ENCODE results near the gene PXMP2.

PXMP2 gene

DNA sequence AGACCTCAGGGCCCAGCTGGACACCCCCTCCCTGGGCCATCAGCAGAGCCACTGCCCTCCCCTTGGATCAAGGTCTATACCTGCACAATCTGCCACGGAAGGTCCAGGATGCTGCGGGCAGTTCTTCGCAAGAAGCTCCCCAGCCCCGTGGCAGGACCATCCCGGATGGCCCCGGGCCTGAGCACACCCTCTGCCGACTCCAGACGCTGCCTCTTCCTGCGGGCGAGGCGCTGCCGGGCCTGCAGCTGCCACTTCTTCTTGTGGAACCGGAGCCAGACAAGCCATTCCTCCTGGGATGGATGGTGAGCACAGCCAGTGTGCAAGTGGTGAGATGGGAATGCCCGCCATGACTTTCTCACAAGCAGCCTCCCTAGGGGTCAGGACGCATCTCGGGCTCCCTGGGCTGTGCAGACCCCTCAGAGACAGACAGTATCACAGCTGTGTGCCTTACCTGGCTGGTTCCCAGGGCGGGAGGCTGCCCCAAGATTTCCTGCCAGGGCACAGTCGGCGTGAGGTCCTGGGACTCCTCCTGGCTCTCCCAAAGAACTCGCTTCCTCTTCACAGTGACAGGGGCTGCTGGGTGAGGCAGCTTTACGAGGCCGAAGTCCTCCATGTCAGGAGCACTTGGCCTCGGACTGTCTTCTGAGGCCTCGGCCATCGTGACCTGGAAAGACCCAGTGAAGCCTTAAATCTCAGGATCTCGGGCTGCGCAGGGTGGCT is 38.0 kb upstream of the PXMP2 start:
- TF ChIP-seq, protein P1, sequence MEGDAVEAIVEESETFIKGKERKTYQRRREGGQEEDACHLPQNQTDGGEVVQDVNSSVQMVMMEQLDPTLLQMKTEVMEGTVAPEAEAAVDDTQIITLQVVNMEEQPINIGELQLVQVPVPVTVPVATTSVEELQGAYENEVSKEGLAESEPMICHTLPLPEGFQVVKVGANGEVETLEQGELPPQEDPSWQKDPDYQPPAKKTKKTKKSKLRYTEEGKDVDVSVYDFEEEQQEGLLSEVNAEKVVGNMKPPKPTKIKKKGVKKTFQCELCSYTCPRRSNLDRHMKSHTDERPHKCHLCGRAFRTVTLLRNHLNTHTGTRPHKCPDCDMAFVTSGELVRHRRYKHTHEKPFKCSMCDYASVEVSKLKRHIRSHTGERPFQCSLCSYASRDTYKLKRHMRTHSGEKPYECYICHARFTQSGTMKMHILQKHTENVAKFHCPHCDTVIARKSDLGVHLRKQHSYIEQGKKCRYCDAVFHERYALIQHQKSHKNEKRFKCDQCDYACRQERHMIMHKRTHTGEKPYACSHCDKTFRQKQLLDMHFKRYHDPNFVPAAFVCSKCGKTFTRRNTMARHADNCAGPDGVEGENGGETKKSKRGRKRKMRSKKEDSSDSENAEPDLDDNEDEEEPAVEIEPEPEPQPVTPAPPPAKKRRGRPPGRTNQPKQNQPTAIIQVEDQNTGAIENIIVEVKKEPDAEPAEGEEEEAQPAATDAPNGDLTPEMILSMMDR (IDR thresholded peaks at IDR 0.05; ENCODE audit: borderline replicate concordance, control extremely low read depth, extremely low read depth, insufficient read depth, missing control alignments): no peak
- in situ Hi-C loops (cut with MboI; ENCODE audit: low sequenced_read_pairs, unreplicated experiment): no loop called here
- DNase-seq (ENCODE audit: low spot score): no peak

DNA sequence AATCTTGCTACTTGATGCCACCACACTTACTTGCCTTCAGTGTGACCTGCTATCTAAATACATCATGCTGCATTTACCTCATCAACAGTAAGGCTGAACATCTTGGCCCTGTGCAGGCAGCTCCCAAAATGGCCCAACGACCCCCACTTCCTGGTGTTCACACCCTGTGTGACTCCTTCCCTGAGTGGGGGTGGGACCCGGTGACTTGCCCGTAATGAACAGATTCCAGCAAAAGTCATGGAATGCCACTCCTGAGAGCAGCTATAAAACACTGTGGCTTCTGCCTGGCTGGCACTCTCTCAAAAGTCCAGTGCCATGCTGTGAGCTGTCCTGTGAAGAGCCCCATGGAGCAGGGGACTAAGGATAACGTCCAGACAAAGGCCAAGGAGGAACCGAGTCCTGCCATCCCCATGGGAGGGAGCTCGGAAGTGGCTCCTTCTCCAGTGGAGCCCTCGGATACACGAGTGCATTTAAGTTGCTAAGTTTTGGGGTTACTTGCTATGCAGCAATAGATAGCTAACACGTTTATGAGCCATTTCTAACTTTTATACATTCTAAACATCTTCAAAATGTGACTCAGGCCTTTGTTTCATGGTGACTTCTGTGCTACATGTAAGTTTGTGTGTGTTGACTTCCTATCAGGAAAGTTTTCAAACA is 35.8 kb upstream of the PXMP2 start:
- in situ Hi-C loops (cut with MboI; ENCODE audit: low sequenced_read_pairs, unreplicated experiment): no loop called here
- no peak for DNase-seq (ENCODE audit: low spot score)

DNA sequence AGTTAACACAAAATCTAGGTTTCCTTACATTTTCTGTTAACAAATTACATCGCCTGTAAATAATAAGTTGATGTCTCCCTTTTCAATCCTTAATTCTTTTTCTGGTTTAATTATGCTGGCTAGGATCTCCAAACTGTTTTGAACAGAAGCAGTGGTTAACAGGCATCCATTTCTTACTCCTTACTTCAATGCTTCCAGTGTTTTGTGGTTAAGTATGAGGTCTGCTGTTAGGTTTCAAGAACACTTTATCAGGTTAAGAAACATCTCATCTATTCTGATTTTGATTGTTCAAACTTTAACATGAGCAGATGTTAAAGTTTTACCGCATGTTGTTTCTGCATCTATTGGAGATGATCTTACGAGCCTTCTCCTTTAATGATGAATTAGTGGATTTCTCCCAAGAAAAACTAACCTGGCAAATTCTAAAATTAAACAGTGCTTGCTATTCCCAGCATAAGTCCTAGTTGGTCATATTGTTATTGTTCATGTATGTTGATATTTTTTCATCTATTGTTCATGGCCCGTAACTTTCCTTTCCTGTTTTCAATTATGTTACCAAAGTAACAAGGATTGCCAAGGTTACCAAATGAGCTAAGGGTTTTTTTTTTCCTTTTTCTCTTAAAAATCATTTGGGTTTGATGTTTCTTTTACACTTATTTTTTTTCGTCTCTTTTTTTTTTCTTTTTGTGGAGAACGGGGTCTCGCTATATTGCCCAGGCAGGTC is 33.7 kb upstream of the PXMP2 start:
- TF ChIP-seq, protein P1 (IDR thresholded peaks at IDR 0.05; ENCODE audit: borderline replicate concordance, control extremely low read depth, extremely low read depth, insufficient read depth, missing control alignments): no peak
- in situ Hi-C loops (cut with MboI; ENCODE audit: low sequenced_read_pairs, unreplicated experiment): no loop called here
- no peak for DNase-seq (ENCODE audit: low spot score)

More for the DNA sequence above, 35.8 kb upstream of the PXMP2 start:
- TF ChIP-seq, protein P1 (IDR thresholded peaks at IDR 0.05; ENCODE audit: borderline replicate concordance, control extremely low read depth, extremely low read depth, insufficient read depth, missing control alignments): no peak

DNA sequence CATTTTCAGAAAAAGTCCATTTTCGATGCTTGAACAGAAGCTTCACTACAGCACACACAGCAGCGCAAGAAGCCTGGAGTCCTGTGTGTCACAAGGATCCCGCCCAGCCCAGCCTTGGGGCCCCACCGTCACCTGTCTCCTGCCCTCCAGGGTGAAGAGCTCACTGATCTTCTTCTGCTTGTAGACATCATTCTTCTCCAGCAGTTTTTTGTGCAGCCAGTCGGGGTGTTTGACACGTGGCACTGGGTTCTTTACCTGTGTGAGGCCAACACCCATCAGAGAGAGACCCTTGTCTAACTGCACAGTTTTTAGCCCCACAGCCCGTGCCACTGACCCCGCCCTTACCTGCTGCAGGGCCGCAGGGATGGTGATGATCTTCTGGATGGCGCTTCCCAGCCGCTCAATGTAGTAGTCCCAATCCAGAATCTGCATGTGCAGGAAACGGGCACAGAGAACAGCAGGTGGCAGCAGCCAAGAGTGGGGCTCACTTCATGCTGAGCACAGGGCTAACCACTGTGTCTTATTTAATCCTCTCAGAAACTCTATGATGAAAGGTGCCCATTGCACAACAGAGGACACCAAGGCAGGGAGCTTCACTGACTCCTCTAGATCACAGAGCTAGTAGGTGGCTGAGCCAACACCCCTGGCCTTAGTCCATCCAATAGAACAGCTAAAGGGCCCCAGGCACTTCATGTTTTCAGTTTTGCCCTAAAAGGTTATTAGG is 30.2 kb upstream of the PXMP2 start:
- TF ChIP-seq, protein P1 (IDR thresholded peaks at IDR 0.05; ENCODE audit: borderline replicate concordance, control extremely low read depth, extremely low read depth, insufficient read depth, missing control alignments): no peak
- DNase-seq (ENCODE audit: low spot score): no peak
- in situ Hi-C loops (cut with MboI; ENCODE audit: low sequenced_read_pairs, unreplicated experiment): no loop called here

DNA sequence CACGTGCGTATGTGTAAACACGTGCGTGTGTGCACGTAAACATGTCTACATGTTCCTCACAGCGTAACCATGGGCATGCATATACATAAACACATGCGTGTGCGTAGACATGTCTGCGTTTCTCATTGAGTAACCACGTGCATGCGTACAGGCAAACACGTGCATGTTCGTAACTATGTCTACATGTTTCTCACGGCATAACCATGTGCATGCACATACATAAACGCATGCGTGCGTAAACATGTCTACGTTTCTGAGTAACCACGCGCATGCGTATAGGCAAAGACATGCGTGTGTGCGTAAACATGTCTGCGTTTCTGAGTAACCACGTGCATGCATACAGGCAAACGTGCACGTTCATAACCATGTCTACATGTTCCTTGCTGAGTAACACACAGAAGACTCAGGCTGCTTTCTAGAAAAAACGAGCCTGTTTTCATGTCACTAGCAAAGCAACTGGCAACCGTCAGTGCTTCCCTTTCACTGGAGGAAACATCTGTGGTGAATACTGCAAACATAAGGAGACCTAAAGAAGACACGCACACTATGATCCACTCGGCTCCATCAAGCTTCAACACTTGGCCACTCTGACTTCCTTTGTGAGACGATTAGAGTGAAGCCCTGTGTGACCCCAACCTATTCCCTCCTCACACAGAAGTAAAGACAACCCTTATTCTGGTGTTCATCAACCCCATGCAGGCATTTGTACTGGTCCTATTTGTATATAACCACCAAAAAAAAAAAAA is 29.1 kb upstream of the PXMP2 start:
- no peak for DNase-seq (ENCODE audit: low spot score)
- TF ChIP-seq, protein P1 (IDR thresholded peaks at IDR 0.05; ENCODE audit: borderline replicate concordance, control extremely low read depth, extremely low read depth, insufficient read depth, missing control alignments): no peak
- in situ Hi-C loops (cut with MboI; ENCODE audit: low sequenced_read_pairs, unreplicated experiment): no loop called here
